Measurements from ENCODE around the gene ASCL5.

The ASCL5 gene

GRCh38 chr1:201116091-201116490, 10.9 kb downstream of the ASCL5 start:
- Histone ChIP-seq H3K4me2 (ENCODE audit: low read length) (no peak overlapping the region), H2AFZ (no peak overlapping the region), H3K36me3 (ENCODE audit: control insufficient read depth, insufficient read depth, low read length) (no peaks in the 10 kb centered on the region), H3K9ac (no peak overlapping the region), H3K79me2 (no peaks in the 10 kb centered on the region), H3K4me3 (ENCODE audit: low read depth, low read length) (no peak overlapping the region), H3K27ac (no peak overlapping the region), H3K4me1 (no peaks in the 10 kb centered on the region), H3K9me3 (ENCODE audit: control insufficient read depth, low read length) (no peaks in the 10 kb centered on the region), H3K27me3 (ENCODE audit: control insufficient read depth, insufficient read depth, low read length) (no peaks in the 10 kb centered on the region)
- TF ChIP-seq, protein P1, sequence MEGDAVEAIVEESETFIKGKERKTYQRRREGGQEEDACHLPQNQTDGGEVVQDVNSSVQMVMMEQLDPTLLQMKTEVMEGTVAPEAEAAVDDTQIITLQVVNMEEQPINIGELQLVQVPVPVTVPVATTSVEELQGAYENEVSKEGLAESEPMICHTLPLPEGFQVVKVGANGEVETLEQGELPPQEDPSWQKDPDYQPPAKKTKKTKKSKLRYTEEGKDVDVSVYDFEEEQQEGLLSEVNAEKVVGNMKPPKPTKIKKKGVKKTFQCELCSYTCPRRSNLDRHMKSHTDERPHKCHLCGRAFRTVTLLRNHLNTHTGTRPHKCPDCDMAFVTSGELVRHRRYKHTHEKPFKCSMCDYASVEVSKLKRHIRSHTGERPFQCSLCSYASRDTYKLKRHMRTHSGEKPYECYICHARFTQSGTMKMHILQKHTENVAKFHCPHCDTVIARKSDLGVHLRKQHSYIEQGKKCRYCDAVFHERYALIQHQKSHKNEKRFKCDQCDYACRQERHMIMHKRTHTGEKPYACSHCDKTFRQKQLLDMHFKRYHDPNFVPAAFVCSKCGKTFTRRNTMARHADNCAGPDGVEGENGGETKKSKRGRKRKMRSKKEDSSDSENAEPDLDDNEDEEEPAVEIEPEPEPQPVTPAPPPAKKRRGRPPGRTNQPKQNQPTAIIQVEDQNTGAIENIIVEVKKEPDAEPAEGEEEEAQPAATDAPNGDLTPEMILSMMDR (IDR thresholded peaks at IDR 0.05) = no peak

DNA sequence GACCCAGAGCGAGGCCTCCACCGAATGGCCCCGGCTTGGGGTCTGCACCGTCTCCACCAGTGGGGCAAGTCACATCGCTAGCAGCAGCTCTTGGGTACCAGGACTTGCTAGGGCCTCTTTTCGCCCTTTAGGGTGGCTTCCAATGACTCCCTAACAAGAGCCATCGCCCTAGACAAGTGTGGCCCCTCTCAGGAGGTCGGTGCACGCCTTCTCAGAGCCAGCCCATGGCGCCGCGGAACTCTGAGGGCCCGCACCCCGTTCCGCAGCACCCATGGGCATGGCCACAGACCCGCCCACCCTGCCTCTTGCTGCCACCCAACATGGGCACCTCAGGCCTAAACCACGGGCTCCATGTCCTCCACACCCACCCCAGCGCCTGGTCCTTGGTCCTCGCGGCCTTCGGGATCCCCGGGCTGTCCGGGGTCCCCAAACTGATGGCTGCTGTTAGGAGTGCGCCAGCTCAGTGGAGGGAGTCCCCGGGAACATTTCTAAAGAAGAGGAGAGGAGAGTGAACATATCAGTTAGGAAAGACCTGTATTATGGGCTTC, 11.5 kb downstream of the ASCL5 start:
- Histone ChIP-seq H2AFZ (no peak overlapping the region), H3K4me1 (no peaks in the 10 kb centered on the region), H3K4me2 (ENCODE audit: low read length) (peak overlapping the region; percentile 73), H3K9me3 (ENCODE audit: control insufficient read depth, low read length) (no peaks in the 10 kb centered on the region), H3K36me3 (ENCODE audit: control insufficient read depth, insufficient read depth, low read length) (no peaks in the 10 kb centered on the region), H3K27me3 (ENCODE audit: control insufficient read depth, insufficient read depth, low read length) (no peaks in the 10 kb centered on the region), H3K79me2 (no peaks in the 10 kb centered on the region), H3K27ac (no peak overlapping the region), H3K9ac (no peak overlapping the region), H3K4me3 (ENCODE audit: low read depth, low read length) (peak overlapping the region; percentile 69)
- TF ChIP-seq, protein P1 (IDR thresholded peaks at IDR 0.05) = no peak

DNA sequence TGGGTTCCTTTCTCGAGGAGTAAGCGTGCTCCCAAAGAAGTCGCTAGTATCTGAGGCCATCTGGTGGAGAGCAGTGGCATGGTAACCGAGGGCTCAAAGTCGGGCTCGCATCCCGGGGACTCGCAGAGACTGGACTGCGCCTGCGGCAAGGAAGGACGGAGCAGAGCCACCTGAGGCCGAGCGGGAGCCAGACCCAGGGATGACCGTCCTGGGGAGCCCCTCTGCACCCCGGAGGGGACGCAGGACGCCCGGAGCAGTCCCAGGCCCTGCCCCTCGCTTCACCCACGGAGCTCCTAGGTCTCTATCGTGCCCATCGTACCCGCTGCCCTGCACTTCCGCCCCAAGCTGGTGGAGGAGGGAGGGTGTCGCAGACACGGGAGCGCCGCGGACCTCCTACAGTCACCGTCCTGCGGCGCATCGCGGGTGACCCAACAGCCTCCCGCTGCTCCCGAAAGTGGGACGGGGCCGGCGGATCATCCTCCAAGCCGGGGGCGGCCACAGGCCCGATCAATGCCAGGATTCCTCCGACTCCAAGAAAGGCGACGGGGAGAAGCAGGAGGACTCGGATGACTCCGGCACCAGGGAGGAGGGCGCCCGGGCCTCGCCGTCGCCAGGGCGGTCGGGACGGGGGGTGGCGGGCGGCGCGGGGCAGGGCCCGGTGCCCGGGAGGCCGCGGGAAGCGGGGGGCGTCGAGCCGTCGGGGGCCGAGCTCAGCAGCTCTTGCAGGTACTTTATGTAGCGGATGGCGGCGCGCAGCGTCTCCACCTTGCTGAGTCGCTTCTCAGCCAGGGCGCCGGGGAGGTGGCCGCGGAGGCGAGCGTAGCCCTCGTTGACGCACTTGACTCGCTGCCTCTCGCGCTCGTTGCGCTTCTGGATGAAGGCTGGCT, 12.5 kb downstream of the ASCL5 start:
- Histone ChIP-seq H3K27me3 (ENCODE audit: control insufficient read depth, insufficient read depth, low read length) (no peaks in the 10 kb centered on the region), H3K4me2 (ENCODE audit: low read length) (peak overlapping the region; percentile 73), H3K79me2 (no peaks in the 10 kb centered on the region), H2AFZ (peak overlapping the region; percentile 89), H3K36me3 (ENCODE audit: control insufficient read depth, insufficient read depth, low read length) (no peaks in the 10 kb centered on the region), H3K9ac (no peak overlapping the region), H3K4me3 (ENCODE audit: low read depth, low read length) (peak overlapping the region; percentile 69), H3K4me1 (no peaks in the 10 kb centered on the region), H3K9me3 (ENCODE audit: control insufficient read depth, low read length) (no peaks in the 10 kb centered on the region), H3K27ac (no peak overlapping the region)
- TF ChIP-seq, protein P1 (IDR thresholded peaks at IDR 0.05) = peak; percentile 75

- Histone ChIP-seq H3K9ac (no peak overlapping the region), H3K79me2 (no peaks in the 10 kb centered on the region), H3K9me3 (ENCODE audit: control insufficient read depth, low read length) (no peaks in the 10 kb centered on the region), H3K4me1 (no peaks in the 10 kb centered on the region), H3K27me3 (ENCODE audit: control insufficient read depth, insufficient read depth, low read length) (no peaks in the 10 kb centered on the region), H2AFZ (peak overlapping the region; percentile 89), H3K27ac (no peak overlapping the region), H3K4me3 (ENCODE audit: low read depth, low read length) (peak overlapping the region; percentile 69), H3K4me2 (ENCODE audit: low read length) (peak overlapping the region; percentile 25), H3K36me3 (ENCODE audit: control insufficient read depth, insufficient read depth, low read length) (no peaks in the 10 kb centered on the region)
- TF ChIP-seq, protein P1 (IDR thresholded peaks at IDR 0.05) = no peak
These were observed 13.3 kb downstream of the ASCL5 start for GRCh38 chr1:201113451-201114244.

Data from parathyroid adenoma (tissue), 2 donors.